HG02852 (cell line): ENCODE data around the gene CALHM1.
"Not testable (repeated sequence)": the region's sequence is repeated elsewhere in the genome, so short reads cannot be mapped to it uniquely, and the experiment has no call there.

Experiments
- ATAC-seq: cut with Tn5 transposase; IDR thresholded peaks from one replicate; pipeline ENCODE4 v1.9.1; 2021; ENCODE audit warnings: mild to moderate bottlenecking, moderate library complexity; ENCODE audit not compliant: unreplicated experiment

The CALHM1 gene

DNA sequence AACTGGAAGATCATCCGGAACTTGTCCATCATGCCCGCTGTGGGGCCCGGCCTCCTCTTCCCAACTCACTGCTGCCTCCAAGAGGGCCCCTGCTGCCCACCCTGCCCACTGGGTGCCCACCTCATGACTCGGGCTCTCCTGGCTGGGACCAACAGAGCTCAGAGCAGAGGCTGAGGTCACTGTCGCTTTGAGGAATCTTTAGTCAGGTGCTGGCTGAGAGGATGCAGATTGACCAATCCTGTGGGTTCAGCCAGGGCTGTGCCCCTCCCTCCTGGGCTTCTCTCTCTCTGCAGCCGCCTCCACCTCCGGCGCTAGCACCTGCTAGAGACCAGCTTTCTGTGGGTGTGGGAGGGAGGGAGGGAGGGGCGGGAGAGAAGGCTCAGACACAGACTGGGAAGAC, at the start of gene CALHM1:
CALHM1 (minus strand) TSS at position 181 of the 400 bp plus-strand sequence; CDS start at position 32, 149 bp downstream.
- peak; percentile 91 for ATAC-seq

DNA sequence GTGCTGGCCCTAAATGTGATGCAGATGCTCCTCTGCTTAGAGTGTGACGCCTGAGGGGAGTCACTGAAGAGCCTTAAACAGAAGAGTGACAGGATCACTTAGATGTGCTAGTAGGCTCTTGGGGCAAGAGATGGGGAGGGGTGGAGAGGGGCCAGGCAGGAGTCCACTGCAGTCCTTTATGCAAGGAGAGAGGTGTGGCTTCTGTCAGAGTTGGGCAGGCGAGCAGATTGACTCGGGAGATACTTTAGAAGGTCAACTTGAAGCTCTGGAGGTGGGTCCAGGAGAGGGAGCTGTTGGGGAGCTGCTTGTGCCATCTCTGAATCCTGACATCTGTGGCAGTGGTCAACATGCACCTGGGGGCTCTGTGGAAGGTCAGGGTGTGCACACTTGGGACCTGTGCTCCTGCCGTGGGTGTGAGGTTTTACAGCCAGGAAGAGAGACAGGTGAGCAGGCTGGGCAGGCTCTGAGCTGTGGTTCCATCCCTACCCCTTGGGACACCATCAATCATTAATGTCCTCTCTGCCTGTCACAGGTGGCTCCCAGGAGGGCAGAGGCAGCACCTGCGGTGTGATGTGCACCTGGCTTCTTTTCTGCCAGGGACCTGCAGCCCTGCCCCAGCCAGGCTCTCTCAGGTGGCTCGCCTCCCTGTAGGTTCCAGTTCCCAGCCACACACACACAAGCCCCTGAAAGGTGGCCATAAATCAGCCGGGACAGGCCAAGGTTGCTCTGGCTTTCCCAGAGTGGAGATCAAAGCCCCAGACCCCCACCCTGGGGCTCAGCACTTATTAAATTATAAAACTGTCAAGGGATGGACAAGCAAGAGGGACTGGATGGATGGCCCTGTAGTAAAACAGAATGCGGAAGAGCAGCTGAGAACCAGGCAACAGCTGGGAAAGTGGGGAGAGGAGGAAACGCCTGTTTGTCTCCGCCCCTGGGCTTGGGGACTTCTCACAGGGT, 48.8 kb upstream of the CALHM1 start:
- ATAC-seq, result no peak

GRCh38 chr10:103506061-103506460, 47.4 kb upstream of the CALHM1 start:
- no peak for ATAC-seq

DNA sequence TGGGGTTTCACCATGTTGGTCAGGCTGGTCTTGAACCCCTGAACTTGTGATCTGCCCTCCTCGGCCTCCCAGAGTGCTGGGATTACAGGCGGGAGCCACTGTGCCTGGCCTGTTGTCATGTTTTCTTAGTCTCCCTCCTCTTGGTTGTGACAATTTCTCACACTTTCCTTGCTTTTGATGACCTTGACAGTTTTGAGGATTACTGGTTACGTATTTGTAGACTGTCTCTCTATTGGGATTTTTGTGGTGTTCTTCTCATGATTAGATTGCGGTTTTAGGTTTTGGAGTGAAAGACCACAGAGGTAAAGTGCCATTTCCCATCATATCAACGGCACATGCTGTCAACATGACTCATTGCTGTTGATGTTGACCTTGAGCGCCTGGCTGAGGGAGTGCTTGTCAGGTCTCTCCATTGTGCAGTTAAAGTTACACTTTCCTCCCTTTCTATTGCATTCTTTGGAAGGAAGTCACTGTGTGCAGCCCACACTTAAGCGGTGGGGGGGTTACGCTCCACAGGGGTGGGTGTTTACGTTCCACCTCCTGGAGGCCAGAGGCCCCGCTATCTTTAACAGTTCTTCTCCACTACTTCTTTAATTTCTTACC, 45.6 kb upstream of the CALHM1 start:
- no peak for ATAC-seq

DNA sequence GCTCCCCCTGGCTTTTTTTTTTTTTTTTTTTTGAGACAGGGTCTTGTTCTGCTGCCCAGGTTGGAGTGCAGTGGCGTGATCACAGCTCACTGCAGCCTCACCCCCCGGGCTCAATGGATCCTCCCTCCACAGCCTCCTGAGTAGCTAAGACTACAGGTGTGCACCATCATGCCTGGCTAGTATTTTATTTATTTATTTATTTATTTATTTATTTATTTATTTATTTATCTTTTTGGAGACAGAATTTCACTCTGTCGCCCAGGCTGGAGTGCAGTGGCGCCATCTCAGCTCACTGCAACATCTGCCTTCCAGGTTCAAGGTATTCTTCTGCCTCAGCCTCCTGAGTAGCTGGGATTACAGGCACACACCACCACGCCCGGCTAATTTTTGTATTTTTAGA, 45.1 kb upstream of the CALHM1 start:
- not testable (repeated sequence) for ATAC-seq

GRCh38 chr10:103502849-103503660, 44.4 kb upstream of the CALHM1 start:
- no peak for ATAC-seq

- ATAC-seq, result no peak
These were observed 42.5 kb upstream of the CALHM1 start for GRCh38 chr10:103501186-103501585.

- no peak for ATAC-seq
These were observed 41.8 kb upstream of the CALHM1 start for GRCh38 chr10:103500481-103500880.

- no peak for ATAC-seq
These were observed 41.2 kb upstream of the CALHM1 start for GRCh38 chr10:103499881-103500280.

DNA sequence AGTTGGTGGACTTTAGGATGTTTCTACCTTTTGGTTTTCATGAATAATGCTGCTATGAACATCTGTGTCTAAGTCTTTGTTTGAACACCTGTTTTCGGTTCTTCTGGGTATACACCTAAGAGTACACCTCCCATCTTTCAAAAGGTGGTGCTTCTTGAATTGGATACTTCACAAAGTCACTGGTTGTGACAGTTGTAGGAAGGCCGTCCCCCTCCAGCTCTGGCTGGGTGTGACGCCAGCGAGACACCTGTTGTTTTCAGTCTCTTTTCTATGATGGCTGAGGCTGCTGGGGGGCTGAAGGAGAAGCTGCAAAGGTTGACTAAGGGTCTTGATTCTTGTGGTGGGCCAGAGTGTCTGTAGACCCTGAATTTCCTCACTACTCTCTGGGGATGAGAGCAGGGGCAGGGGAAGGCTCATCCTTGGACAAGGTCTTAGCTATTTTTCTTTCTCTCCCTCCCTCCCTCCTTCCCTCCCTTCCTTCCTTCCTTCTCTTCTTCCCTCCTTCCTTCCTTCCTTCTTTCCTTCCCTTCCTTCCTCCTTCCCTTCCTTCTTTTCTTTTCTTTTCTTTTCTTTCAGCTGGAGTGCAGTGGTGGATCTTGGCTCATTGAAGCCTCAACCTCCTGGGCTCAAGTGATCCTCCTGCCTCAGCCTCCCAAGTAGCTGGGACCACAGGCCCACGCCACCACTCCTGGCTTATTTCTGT, 40.4 kb upstream of the CALHM1 start:
- ATAC-seq, result no peak

DNA sequence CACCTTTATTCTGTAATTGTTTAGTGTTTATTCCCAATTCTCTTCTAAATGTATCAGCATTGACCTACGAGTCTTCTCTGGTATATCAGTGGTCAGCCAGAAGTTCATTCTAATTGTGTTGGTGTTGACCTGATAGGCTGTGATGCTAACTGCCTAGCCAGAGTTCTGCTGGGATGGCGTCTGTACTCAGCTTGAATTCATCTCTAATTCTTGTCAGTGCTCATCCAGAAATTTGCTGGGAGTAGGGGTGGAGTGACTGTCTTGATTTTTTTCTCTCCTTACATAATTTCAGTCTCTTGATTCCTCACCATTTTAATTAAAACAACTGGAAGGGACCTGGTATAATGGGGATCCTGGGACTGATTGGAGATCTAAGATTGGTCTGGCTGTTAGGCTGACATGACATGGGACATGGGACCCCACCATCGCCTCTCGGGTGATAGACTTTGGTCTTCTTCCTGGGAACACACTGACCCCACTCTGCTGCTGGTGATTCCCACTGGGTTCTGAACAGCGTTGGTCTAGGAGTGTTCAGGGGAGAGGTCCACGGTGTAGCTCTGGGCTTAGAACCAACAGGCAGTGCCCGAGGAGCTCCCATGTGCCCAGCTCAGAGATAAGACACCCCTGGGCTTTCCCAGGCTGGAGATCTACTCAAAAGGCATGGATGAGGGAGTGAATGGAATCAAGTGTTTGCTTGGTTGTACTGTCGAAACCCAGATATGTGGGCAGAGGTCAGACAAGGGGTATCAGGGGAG, 38.6 kb upstream of the CALHM1 start:
- no peak for ATAC-seq

- ATAC-seq, result no peak
These were observed 36.6 kb upstream of the CALHM1 start for GRCh38 chr10:103495321-103495720.

- ATAC-seq, result no peak
These were observed 35.5 kb upstream of the CALHM1 start for GRCh38 chr10:103493916-103494877.

GRCh38 chr10:103493362-103493915, 34.7 kb upstream of the CALHM1 start, which contains the start of gene NEURL1:
Gene NEURL1 (plus strand): TSS chr10:103493705. CDS start chr10:103494388, 683 bp downstream.
- ATAC-seq, result no peak

DNA sequence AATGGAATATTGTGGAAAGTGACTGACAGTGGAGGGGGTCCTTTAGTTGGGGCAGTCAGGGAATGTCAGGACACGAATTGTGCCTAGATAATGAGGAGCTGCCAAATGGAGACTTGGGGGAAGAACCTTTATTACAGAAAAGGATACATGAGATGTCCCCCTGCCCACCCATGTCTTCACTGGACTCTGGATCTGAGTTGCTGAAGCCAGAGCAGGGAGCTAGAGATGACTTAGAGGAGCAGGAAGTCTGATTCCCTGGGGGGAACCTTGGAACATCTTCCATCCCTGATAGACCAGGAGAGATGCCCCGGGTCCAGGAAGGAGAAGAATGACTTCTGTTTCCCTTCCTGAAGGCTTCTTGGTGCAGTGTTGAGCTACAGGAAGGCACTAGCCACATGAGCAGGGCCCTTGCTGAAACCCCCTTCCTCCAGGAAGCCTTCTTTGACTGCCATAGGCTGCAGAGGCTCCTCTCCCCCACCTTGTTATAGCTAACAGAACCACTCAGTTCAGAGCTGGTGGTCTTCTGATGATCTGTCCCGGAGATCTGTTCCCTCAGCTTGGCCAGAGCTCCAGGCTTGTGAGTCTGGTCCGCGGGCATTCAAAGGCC, 34.1 kb upstream of the CALHM1 start:
- no peak for ATAC-seq

GRCh38 chr10:103491729-103492364, 33.1 kb upstream of the CALHM1 start:
- no peak for ATAC-seq

- peak; percentile 11 for ATAC-seq
These were observed 32.2 kb upstream of the CALHM1 start for GRCh38 chr10:103490986-103491314.

GRCh38 chr10:103487410-103487708, 28.7 kb upstream of the CALHM1 start:
- ATAC-seq, result no peak
